ENCODE data around the gene HAO1. TPM values are rescaled to one million over a fixed set of nuclear protein-coding genes. Genes with fewer than 3 reads are reported as not detected.

HAO1 gene
- total and polyA plus RNA-seq, 9 donors: not detected

DNA sequence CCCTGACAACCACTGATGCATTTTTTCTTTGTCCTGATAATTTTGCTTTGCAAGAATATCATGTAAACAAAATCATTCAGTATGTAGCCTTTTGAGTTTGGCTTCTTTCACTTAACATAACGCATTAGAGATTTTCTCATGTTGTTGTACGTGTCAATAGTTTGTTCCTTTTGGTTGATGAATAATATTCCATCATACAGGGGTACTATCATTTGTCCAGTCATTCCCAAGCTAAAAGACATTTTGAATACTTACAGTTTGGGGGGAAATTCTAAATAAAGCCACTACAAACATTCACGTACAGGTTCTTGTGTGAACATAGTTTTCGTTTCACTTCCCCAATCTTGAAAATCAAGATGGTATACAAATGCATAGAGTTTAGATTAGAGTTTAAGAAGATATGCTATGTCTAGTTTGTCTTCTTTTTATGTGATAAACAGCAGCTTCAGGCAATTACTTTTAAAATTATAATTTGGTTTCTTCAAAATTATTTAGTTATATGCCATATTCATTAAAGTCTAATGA, 5.2 kb downstream of the HAO1 start:
- Histone ChIP-seq H3K27me3 (no peaks in the 10 kb centered on the region), H3K9me3 (no peaks in the 10 kb centered on the region), H3K4me1 (ENCODE audit: insufficient read depth) (no peaks in the 10 kb centered on the region), H3K4me3 (no peak overlapping the region), H3K27ac (no peak overlapping the region), H3K36me3 (no peaks in the 10 kb centered on the region)
- intact Hi-C loops (cut with DNase I): no loop called here
- no peak for TF ChIP-seq EP300 (IDR thresholded peaks at IDR 0.05)
- TF ChIP-seq, protein P1, sequence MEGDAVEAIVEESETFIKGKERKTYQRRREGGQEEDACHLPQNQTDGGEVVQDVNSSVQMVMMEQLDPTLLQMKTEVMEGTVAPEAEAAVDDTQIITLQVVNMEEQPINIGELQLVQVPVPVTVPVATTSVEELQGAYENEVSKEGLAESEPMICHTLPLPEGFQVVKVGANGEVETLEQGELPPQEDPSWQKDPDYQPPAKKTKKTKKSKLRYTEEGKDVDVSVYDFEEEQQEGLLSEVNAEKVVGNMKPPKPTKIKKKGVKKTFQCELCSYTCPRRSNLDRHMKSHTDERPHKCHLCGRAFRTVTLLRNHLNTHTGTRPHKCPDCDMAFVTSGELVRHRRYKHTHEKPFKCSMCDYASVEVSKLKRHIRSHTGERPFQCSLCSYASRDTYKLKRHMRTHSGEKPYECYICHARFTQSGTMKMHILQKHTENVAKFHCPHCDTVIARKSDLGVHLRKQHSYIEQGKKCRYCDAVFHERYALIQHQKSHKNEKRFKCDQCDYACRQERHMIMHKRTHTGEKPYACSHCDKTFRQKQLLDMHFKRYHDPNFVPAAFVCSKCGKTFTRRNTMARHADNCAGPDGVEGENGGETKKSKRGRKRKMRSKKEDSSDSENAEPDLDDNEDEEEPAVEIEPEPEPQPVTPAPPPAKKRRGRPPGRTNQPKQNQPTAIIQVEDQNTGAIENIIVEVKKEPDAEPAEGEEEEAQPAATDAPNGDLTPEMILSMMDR (IDR thresholded peaks at IDR 0.05): no peak
- TF ChIP-seq POLR2A (IDR thresholded peaks at IDR 0.05): no peak
- DNase-seq: no peak
- 80 to 89% (median 81%) methylated on average over 4 of the region's 4 CpGs for WGBS, 3 donors

GRCh38 chr20:7933346-7933745, 6.9 kb downstream of the HAO1 start:
- H3K36me3 ChIP-seq: no peaks in the 10 kb centered on the region
- intact Hi-C loops (cut with DNase I): no loop called here
- TF ChIP-seq POLR2A (IDR thresholded peaks at IDR 0.05) (no peak), EP300 (IDR thresholded peaks at IDR 0.05) (no peak)
- TF ChIP-seq, protein P1 (IDR thresholded peaks at IDR 0.05): no peak
- no peaks in the 10 kb centered on the region for H3K27me3 ChIP-seq
- H3K4me1 ChIP-seq (ENCODE audit: insufficient read depth): no peaks in the 10 kb centered on the region
- no peak overlapping the region for H3K4me3 ChIP-seq
- H3K27ac ChIP-seq: no peak overlapping the region
- DNase-seq: no peak
- H3K9me3 ChIP-seq: no peaks in the 10 kb centered on the region
- 79 to 87% (median 84%) methylated on average over 1 of the region's 1 CpG for WGBS, 3 donors

DNA sequence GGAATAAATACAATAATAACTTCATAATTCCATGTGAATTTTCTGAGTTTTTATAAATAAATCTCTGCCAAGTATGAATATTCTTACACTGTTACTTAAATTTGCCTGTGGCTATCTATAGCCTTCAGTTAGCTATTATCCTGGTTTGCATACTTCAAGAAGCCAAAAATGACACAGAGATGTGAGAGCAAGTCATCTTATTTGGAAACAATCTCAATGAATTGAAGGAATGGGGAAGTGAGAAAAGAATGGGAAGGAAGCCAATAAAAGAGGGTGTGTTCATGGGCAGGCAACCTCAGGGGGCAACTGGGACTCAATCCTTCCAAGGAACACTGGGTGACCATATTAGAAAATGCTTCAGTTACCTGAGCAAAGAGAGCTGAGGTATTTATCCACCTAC, 9.9 kb downstream of the HAO1 start:
- H3K4me1 ChIP-seq (ENCODE audit: insufficient read depth): no peaks in the 10 kb centered on the region
- no peak for DNase-seq
- H3K36me3 ChIP-seq: no peaks in the 10 kb centered on the region
- H3K27ac ChIP-seq: no peak overlapping the region
- no peaks in the 10 kb centered on the region for H3K9me3 ChIP-seq
- no peaks in the 10 kb centered on the region for H3K27me3 ChIP-seq
- TF ChIP-seq POLR2A (IDR thresholded peaks at IDR 0.05) (no peak), EP300 (IDR thresholded peaks at IDR 0.05) (no peak)
- TF ChIP-seq, protein P1 (IDR thresholded peaks at IDR 0.05): no peak
- H3K4me3 ChIP-seq: no peak overlapping the region
- intact Hi-C loops (cut with DNase I): no loop called here

DNA sequence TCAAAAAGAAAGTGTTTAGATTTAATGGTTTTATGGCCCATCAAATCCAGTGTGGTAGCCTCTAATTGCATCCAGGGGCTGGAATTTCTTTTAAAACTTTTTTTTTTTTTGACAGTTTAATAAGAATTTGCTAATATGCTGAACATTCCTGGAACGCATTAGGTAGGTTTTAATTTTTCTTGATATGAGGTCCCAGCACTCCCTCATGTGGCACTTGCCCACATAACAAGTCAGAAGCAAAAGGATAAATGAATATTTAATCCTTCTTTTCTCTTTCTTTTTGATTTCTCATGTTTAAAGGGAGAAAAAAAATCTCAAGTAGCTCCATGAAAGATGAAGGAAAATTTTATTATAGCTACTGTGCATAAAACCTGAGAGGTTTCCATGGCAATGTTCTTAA, 13.5 kb downstream of the HAO1 start:
- DNase-seq: no peak
- intact Hi-C loops (cut with DNase I): no loop called here
- 8 to 20% (median 12%) methylated on average over 1 of the region's 1 CpG for WGBS, 3 donors
- Histone ChIP-seq H3K4me1 (ENCODE audit: insufficient read depth) (no peaks in the 10 kb centered on the region), H3K27me3 (no peaks in the 10 kb centered on the region), H3K36me3 (no peaks in the 10 kb centered on the region), H3K27ac (no peak overlapping the region), H3K4me3 (no peak overlapping the region), H3K9me3 (no peaks in the 10 kb centered on the region)
- TF ChIP-seq, protein P1 (IDR thresholded peaks at IDR 0.05): no peak
- TF ChIP-seq EP300 (IDR thresholded peaks at IDR 0.05) (no peak), POLR2A (IDR thresholded peaks at IDR 0.05) (no peak)

All from ovary (tissue), 9 donors.